ENCODE data around the gene DLG5. TPM values are rescaled to one million over a fixed set of nuclear protein-coding genes. Genes with fewer than 3 reads are reported as not detected.

DLG5 gene
- total and polyA plus RNA-seq, 10 of the 15 experiments (the other 5 are each of a cell fraction or from before 2014, with no cell fraction given) = 0.18 to 6.6 (median 2.7) TPM

DNA sequence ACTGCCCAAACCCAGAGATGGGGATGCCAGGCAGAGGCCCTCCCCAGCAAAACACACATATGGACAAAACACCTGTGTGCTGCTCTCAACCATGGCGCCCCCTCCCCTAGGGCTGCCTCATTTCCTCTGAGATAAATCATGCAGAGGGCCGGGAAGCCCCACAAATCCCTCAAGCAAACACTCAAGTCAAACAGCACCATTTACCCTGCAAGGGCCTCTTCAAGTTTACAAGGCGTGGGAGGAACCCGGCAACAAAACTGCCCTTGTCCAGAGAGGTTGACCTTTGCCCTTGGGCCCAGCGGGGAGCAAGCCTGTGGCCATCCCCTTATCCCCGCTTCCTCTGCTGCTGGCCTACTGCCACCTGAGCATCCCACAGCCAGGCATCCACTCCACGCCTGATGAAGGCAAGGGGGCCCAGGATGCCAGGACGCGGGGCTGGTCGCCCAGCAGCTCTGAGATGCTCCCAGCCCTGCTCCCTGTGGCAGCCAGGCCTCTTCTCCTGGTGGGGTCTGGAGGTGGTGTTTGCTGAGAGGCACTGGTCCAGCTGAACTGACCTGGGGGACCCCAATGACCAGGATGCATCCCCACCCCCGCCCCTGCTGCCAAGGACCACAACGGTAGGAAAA is 77.4 kb downstream of the DLG5 start (continued):
- TF ChIP-seq E4F1 (IDR thresholded peaks at IDR 0.05; ENCODE audit: borderline replicate concordance, partially characterized antibody) (no peak), ZNF687 (IDR thresholded peaks at IDR 0.05) (peak; percentile 60), CBFB (IDR thresholded peaks at IDR 0.05; ENCODE audit: low read depth) (no peak), CEBPB (IDR thresholded peaks at IDR 0.05; ENCODE audit: borderline replicate concordance in 1 of 2, low read depth in 2 of 2, low read length in 2 of 2) (no peak), EED (IDR thresholded peaks at IDR 0.05; ENCODE audit: low read depth) (0 out of 2 replicates have a peak, but pooled peaks have one; percentile 19)
- TF ChIP-seq, protein P1, sequence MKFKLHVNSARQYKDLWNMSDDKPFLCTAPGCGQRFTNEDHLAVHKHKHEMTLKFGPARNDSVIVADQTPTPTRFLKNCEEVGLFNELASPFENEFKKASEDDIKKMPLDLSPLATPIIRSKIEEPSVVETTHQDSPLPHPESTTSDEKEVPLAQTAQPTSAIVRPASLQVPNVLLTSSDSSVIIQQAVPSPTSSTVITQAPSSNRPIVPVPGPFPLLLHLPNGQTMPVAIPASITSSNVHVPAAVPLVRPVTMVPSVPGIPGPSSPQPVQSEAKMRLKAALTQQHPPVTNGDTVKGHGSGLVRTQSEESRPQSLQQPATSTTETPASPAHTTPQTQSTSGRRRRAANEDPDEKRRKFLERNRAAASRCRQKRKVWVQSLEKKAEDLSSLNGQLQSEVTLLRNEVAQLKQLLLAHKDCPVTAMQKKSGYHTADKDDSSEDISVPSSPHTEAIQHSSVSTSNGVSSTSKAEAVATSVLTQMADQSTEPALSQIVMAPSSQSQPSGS (IDR thresholded peaks at IDR 0.05; ENCODE audit: low read length) = no peak
